Testis (tissue), 3 donors: ENCODE data around the gene PLSCR2. TPM values are rescaled to one million over a fixed set of nuclear protein-coding genes. Genes with fewer than 3 reads are reported as not detected.
"Not testable (repeated sequence)": the region's sequence is repeated elsewhere in the genome, so short reads cannot be mapped to it uniquely, and the experiment has no call there.

Experiments
- DNase-seq: peaks from one replicate; pipeline ENCODE4 v3.0.0-alpha.2; 2019
- H3K27ac ChIP-seq, 2 donors: fragments of 200-600 bp; sonication (generic); one replicate each; pipeline ENCODE4 v1.5.1; 2019
- H3K27me3 ChIP-seq: fragments of 200-600 bp; sonication (generic); one replicate; pipeline ENCODE4 v1.5.1; 2019
- H3K36me3 ChIP-seq: fragments of 200-600 bp; sonication (generic); one replicate; pipeline ENCODE4 v1.5.1; 2017; ENCODE audit warnings: low read depth; ENCODE audit errors: missing control alignments
- H3K4me1 ChIP-seq: fragments of 200-600 bp; sonication (generic); one replicate; pipeline ENCODE4 v1.5.1; 2019
- H3K4me3 ChIP-seq, 2 donors: fragments of 200-600 bp; sonication (generic); one replicate each; pipeline ENCODE4 v1.5.1; 2017 to 2019
- H3K9me3 ChIP-seq: fragments of 200-600 bp; sonication (generic); one replicate; pipeline ENCODE4 v1.5.1; 2017
- POLR2A ChIP-seq: fragments of 450-650 bp; IDR thresholded peaks from one replicate; pipeline ENCODE4 v1.6.1; 2017; ENCODE audit warnings: antibody characterized with exemption, mild to moderate bottlenecking, moderate library complexity
- WGBS, 2 donors: methylation state at CpG; one replicate each; pipeline ENCODE4 v1.1.5; 2018; 5-methylcytosine and 5-hydroxymethylcytosine counted together
- intact Hi-C: fragments of 100-400 bp; cut with DNase I; formaldehyde crosslinking; loops from one replicate; pipeline ENCODE4 v1.15.1; 2023; ENCODE audit warnings: low total_unique reads
- polyA plus RNA-seq: library from polyadenylated mRNA; stranded (reverse); fragments of 350-450 nt; fragmentation: Illumina TruSeq; extraction: RNeasy Lipid Tissue Mini Kit (QIAGEN cat#74804); gene quantifications from one replicate; pipeline ENCODE4 v1.2.3, GENCODE V29; 2014; ENCODE audit warnings: low read depth, low replicate concordance; ENCODE audit not compliant: insufficient read depth
- total RNA-seq, 2 donors: library from RNA; depleted of rRNA; stranded (reverse); fragments of >200 nt; gene quantifications; one replicate each; pipeline ENCODE4 v1.2.3, GENCODE V29; 2016
- TF ChIP-seq, protein P1 (sequence below), 3 experiments: fragments of 450-650 bp in 2 of 3; fragments of 200-600 bp in 1 of 3; sonication (generic) in 1 of 3; IDR thresholded peaks; one replicate each; pipeline ENCODE4 v1.5.1; 2016 to 2019; ENCODE audit warnings: antibody characterized with exemption in 3 of 3, mild to moderate bottlenecking in 2 of 3, moderate library complexity in 1 of 3

Gene PLSCR2
- total and polyA plus RNA-seq, 3 donors from 2014 or later, result 6.5 to 34.8 (median 9.4) TPM

DNA sequence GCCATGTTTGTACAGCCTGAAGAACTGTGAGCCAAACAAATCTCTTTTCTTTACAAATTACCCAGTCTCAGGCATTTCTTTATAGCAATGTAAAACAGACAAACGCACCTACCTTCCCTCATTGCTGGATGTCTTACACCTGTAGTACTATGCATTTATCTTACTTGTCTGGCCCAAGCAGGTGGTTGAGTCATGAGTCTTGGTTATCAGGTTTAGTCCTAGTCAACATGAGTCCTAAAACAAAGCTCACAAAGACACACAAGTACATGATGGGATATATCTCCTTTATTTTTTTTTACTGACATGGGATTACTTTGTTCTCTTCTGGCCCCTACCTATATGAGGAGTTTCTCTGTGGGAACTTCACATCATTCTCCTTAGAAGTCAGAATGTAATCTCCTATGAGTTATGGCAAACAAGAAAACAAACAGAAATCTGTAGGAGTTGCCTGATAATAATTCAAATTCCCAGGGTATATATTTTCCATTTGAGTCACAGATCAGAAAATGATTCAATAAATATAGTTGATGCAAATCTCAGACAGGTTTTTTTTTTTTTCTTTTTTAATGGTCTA lies 33.6 kb upstream of the PLSCR2 start:
- TF ChIP-seq, protein P1, sequence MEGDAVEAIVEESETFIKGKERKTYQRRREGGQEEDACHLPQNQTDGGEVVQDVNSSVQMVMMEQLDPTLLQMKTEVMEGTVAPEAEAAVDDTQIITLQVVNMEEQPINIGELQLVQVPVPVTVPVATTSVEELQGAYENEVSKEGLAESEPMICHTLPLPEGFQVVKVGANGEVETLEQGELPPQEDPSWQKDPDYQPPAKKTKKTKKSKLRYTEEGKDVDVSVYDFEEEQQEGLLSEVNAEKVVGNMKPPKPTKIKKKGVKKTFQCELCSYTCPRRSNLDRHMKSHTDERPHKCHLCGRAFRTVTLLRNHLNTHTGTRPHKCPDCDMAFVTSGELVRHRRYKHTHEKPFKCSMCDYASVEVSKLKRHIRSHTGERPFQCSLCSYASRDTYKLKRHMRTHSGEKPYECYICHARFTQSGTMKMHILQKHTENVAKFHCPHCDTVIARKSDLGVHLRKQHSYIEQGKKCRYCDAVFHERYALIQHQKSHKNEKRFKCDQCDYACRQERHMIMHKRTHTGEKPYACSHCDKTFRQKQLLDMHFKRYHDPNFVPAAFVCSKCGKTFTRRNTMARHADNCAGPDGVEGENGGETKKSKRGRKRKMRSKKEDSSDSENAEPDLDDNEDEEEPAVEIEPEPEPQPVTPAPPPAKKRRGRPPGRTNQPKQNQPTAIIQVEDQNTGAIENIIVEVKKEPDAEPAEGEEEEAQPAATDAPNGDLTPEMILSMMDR (IDR thresholded peaks at IDR 0.05), result no peak
- TF ChIP-seq POLR2A, result no peak
- Histone ChIP-seq H3K27me3 (no peaks in the 10 kb centered on the region), H3K36me3 (no peaks in the 10 kb centered on the region), H3K4me1 (no peaks in the 10 kb centered on the region), H3K27ac (no peak overlapping the region), H3K4me3 (no peak overlapping the region), H3K9me3 (no peaks in the 10 kb centered on the region)
- no peak for DNase-seq
- intact Hi-C loops, result no loop called here
- 93 to 97% methylated on average over 1 of the region's 1 CpG for WGBS, 2 donors

DNA sequence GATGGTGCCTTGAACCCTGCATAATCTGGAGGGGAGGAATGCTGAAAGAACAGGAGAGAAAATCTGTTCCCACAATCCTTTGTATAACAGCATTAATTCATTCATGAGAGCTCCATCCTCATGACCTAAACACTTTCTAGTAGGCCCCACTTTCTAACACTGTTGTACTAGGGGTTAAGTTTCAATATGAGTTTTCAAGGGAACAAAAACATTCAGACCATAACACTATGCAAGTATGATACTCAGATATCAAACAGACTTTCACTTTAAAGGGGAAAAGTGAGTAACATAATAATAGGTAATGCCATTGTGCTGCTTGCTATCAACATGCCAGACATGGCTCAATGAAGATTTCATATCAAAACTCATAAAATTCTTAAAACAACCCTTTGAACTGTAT lies 32.4 kb upstream of the PLSCR2 start:
- no peaks in the 10 kb centered on the region for H3K4me1 ChIP-seq
- no peaks in the 10 kb centered on the region for H3K9me3 ChIP-seq
- intact Hi-C loops, result no loop called here
- H3K4me3 ChIP-seq, result no peak overlapping the region
- TF ChIP-seq, protein P1 (IDR thresholded peaks at IDR 0.05), result no peak
- no peak for TF ChIP-seq POLR2A
- no peaks in the 10 kb centered on the region for H3K36me3 ChIP-seq
- DNase-seq, result no peak
- H3K27ac ChIP-seq, result no peak overlapping the region
- no peaks in the 10 kb centered on the region for H3K27me3 ChIP-seq

DNA sequence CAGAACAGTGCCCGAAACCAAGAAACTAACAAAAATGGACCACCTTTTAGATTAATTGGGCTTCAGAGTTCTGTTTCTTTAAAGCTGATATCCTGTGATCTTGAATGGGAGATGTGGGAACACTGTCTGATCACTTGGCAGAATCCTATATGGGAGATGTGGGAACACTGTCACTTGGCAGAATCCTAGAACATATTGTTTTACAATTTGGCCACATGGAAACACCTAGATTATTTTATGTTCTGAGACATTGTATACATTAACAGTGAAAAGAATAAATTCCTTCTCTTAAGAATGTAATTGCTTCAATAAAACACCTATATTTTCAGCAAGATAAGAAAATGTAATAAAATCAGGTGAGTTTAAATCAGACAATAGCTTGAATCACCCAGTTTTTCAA lies 30.3 kb upstream of the PLSCR2 start:
- no peak for DNase-seq
- no peak overlapping the region for H3K27ac ChIP-seq
- no peaks in the 10 kb centered on the region for H3K9me3 ChIP-seq
- H3K4me1 ChIP-seq, result no peaks in the 10 kb centered on the region
- H3K27me3 ChIP-seq, result no peaks in the 10 kb centered on the region
- WGBS, 2 donors, result 54 to 60% methylated on average over 1 of the region's 1 CpG
- no peak overlapping the region for H3K4me3 ChIP-seq
- H3K36me3 ChIP-seq, result no peaks in the 10 kb centered on the region
- TF ChIP-seq, protein P1 (IDR thresholded peaks at IDR 0.05), result no peak
- TF ChIP-seq POLR2A, result no peak
- intact Hi-C loops, result no loop called here

DNA sequence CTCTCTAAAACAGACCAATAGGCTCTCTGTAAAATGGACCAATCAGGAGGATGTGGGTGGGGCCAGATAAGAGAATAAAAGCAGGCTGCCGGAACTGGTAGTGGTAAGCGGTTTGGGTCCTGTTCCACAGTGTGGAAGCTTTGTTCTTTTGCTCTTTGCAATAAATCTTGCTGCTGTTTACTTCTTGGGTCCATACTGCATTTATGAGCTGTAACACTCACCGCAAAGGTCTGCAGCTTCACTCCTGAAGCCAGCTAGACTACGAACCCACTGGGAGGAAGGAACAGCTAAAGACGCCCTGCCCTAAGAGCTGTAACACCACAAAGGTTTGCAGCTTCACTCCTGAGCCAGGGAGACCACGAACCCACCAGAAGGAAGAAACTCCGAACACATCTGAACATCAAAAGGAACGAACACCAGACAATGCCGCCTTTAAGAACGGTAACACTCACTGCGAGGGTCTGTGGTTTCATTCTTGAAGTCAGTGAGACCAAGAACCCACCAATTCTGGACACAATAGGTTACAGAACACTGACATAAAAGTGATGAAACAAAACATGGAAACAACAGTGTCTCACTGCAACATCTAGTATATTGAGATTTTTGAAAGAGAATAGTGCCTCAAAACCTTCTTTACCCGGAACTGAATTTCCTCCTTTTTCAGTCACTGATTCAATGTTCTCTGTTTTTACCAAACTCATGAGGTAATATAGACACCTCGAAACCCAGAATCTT lies 28.8 kb upstream of the PLSCR2 start:
- DNase-seq, result no peak
- WGBS, 2 donors, result 94 to 95% methylated on average over 13 of the region's 13 CpGs
- H3K36me3 ChIP-seq, result no peaks in the 10 kb centered on the region
- intact Hi-C loops, result no loop called here
- H3K4me3 ChIP-seq, result no peak overlapping the region
- H3K27me3 ChIP-seq, result no peaks in the 10 kb centered on the region
- no peaks in the 10 kb centered on the region for H3K9me3 ChIP-seq
- TF ChIP-seq POLR2A, result no peak
- TF ChIP-seq, protein P1 (IDR thresholded peaks at IDR 0.05), result no peak
- H3K4me1 ChIP-seq, result no peaks in the 10 kb centered on the region
- no peak overlapping the region for H3K27ac ChIP-seq

DNA sequence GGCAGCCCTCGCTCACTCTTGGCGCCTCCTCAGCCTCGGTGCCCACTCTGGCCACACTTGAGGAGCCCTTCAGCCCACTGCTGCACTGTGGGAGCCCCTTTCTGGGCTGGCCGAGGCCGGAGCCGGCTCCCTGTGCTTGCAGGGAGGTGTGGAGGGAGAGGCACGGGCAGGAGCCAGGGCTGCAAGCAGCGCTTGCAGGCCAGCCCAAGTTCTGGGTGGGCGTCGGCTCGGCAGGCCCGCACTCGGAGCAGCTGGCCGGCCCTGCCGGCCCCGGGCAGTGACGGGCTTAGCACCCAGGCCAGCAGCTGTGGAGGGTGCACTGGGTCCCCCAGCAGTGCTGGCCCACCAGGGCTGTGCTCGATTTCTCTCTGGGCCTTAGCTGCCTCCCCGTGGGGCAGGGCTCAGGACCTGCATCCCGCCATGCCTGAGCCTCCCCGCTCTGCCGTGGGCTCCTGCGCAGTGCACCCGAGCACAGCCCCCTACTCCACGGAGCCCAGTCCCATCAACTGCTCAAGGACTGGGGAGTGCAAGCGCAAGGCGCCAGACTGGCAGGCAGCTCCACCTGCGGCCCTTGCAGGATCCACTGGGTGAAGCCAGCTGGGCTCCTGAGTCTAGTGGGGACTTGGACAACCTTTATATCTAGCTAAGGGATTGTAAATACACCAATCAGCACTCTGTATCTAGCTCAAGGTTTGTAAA lies 27.9 kb upstream of the PLSCR2 start:
- H3K4me3 ChIP-seq, H3K27me3 ChIP-seq, intact Hi-C loops, H3K9me3 ChIP-seq, H3K4me1 ChIP-seq, H3K36me3 ChIP-seq, DNase-seq, H3K27ac ChIP-seq: not testable (repeated sequence)
- WGBS, 2 donors, result 69 to 93% methylated on average over 6 to 28 of the region's 28 CpGs
